Kidney (tissue), 14 donors: Measurements from ENCODE around the gene ADCK1. TPM values are rescaled to one million over a fixed set of nuclear protein-coding genes. Genes with fewer than 3 reads are reported as not detected.

Experiments
- DNase-seq, 5 donors: peaks; one replicate each; pipeline ENCODE4 v3.0.0-alpha.2; 2013 to 2020
- FAIRE-seq: peaks from 2 replicates; lab custom pipeline; 2012; peaks lifted over from hg19 to GRCh38; lab: Jason Lieb, UNC
- H3K27ac ChIP-seq, 2 donors: one replicate each; pipeline ENCODE4 v1.7.0; 2013; ENCODE audit warnings: low read depth in 2 of 2, low read length in 2 of 2, inconsistent platforms in 1 of 2
- H3K27me3 ChIP-seq: one replicate; pipeline ENCODE4 v1.7.1; 2013; ENCODE audit warnings: low read length, inconsistent platforms; ENCODE audit not compliant: control insufficient read depth, insufficient read depth
- H3K36me3 ChIP-seq, 3 donors: one replicate each; pipeline versions ENCODE4 v1.7.0 to v1.7.1; 2013; ENCODE audit warnings: low read length in 3 of 3, control low read depth in 1 of 3, inconsistent platforms in 1 of 3; ENCODE audit not compliant: insufficient read depth in 3 of 3, control insufficient read depth in 2 of 3
- H3K4me1 ChIP-seq, 3 donors: one replicate each; pipeline versions ENCODE4 v1.7.0 to v1.7.1; 2013; ENCODE audit warnings: low read length in 3 of 3, inconsistent platforms in 1 of 3, low read depth in 1 of 3; ENCODE audit not compliant: control insufficient read depth in 2 of 3, insufficient read depth in 2 of 3
- H3K4me3 ChIP-seq, 3 donors: one replicate each; pipeline versions ENCODE4 v1.7.0 to v1.8.1; 2013; ENCODE audit warnings: low read length in 3 of 3, control low read depth in 1 of 3, inconsistent platforms in 1 of 3
- H3K9ac ChIP-seq, 3 donors: one replicate each; pipeline versions ENCODE4 v1.7.0 to v1.7.1; 2013; ENCODE audit warnings: low read length in 3 of 3, control low read depth in 1 of 3, inconsistent platforms in 1 of 3
- H3K9me3 ChIP-seq, 3 donors: one replicate each; pipeline versions ENCODE4 v1.7.0 to v1.7.1; 2013; ENCODE audit warnings: low read length in 3 of 3, control low read depth in 1 of 3, inconsistent platforms in 1 of 3; ENCODE audit not compliant: control insufficient read depth in 2 of 3, insufficient read depth in 1 of 3
- intact Hi-C: fragments of 100-400 bp; cut with DNase I; formaldehyde crosslinking; loops from one replicate; pipeline ENCODE4 v1.11.1; 2022
- polyA plus RNA-seq: library from polyadenylated mRNA; stranded (reverse); fragments of 350-450 nt; fragmentation: Illumina TruSeq; extraction: RNeasy Lipid Tissue Mini Kit (QIAGEN cat#74804); gene quantifications from one replicate; pipeline ENCODE4 v1.2.3, GENCODE V29; 2014; ENCODE audit warnings: low read depth, low replicate concordance; ENCODE audit not compliant: insufficient read depth
- total RNA-seq: library from RNA; stranded (reverse); fragmentation: NEBNext Ultra II Directional; extraction: Animal tissue kit (Norgen Biotek cat#: 25700); gene quantifications from one replicate; pipeline ENCODE4 v1.2.1, GENCODE V29; 2021
- TF ChIP-seq, protein P1 (sequence below): IDR thresholded peaks from 3 replicates; pipeline ENCODE4 v1.5.1; 2012; ENCODE audit warnings: mild to moderate bottlenecking, moderate library complexity, borderline replicate concordance; ENCODE audit not compliant: insufficient read depth; ENCODE audit errors: extremely low read depth
- donor health status: control.
- donor health status: control.
- donor health status: control.
- donor health status: control.
- donor health status: control.
- donor health status: DM: yes; HTN: yes; CAD: no.
- donor health status: Normal renal cell carcinoma (clear cell type).

ADCK1 gene
- total and polyA plus RNA-seq, 2 donors from 2014 or later: 8.0 to 10.3 TPM

DNA sequence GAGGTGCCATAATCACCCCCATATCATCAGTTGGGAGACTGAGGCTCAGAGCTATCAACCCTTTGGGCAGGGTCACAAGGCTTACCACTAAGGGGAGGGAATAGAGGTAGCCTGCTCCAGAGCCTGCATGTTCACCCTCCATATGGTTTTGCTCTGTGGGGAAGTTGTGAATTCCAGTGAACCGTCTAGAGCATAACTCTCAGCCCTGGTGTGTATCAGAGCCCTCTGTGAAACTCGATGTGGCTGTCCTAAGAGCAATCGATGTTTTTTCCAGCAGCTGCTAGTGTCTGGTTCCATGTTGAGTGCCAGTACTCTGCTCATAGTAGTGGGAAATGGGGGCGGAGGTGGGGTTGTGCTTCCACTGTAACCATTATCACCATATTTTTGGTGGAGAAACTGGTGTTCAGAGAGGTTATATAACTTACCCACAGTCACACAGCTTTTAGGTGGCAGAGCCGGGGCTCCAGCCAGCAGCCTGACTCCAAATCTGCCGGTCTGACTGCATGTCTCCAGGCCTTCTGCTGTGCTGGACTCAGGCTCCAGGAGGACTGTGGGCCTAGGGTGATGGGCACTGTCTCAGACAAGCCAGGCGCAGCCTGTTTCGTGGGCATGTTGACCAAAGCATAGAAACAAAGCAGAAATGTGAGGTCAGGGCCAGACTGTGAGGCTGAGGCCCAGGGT lies 104.2 kb downstream of the ADCK1 start:
- Histone ChIP-seq H3K9ac (no peak overlapping the region), H3K9me3 (no peaks in the 10 kb centered on the region)

DNA sequence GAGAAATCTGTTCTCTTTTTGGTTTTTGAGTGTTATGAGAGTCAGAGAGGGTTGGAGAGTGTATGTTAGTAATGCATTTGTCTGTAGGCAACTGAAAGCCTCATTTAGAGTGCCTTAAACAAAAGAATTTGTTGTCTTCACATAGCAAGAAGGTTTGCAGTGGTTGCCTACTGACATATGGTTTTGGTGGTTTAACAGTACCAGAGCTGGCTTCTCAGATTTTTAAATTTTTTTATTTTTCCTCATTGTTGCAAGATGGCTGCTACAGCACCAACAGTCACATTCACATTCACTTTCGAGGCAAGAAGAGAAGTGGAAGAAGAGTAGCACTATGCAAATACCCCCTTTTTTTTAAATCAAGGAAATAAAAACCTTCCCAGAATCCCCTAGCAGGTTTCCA lies 106.5 kb downstream of the ADCK1 start:
- no peak overlapping the region for H3K9ac ChIP-seq
- H3K36me3 ChIP-seq: peaks cover 0 to 3% (median 0%) of the 10 kb centered on the region in 3 donors
- DNase-seq: no peak
- H3K4me3 ChIP-seq: no peak overlapping the region
- H3K4me1 ChIP-seq: no peaks in the 10 kb centered on the region
- no peak overlapping the region for H3K27ac ChIP-seq
- intact Hi-C loops: no loop called here
- no peaks in the 10 kb centered on the region for H3K27me3 ChIP-seq
- no peaks in the 10 kb centered on the region for H3K9me3 ChIP-seq
- no peak for FAIRE-seq
- TF ChIP-seq, protein P1, sequence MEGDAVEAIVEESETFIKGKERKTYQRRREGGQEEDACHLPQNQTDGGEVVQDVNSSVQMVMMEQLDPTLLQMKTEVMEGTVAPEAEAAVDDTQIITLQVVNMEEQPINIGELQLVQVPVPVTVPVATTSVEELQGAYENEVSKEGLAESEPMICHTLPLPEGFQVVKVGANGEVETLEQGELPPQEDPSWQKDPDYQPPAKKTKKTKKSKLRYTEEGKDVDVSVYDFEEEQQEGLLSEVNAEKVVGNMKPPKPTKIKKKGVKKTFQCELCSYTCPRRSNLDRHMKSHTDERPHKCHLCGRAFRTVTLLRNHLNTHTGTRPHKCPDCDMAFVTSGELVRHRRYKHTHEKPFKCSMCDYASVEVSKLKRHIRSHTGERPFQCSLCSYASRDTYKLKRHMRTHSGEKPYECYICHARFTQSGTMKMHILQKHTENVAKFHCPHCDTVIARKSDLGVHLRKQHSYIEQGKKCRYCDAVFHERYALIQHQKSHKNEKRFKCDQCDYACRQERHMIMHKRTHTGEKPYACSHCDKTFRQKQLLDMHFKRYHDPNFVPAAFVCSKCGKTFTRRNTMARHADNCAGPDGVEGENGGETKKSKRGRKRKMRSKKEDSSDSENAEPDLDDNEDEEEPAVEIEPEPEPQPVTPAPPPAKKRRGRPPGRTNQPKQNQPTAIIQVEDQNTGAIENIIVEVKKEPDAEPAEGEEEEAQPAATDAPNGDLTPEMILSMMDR: no peak

More for the DNA sequence above, 104.2 kb downstream of the ADCK1 start:
- H3K4me1 ChIP-seq: no peaks in the 10 kb centered on the region
- no peaks in the 10 kb centered on the region for H3K27me3 ChIP-seq
- peaks cover 0 to 7% (median 0%) of the 10 kb centered on the region in 3 donors for H3K36me3 ChIP-seq
- TF ChIP-seq, protein P1: no peak
- no peak overlapping the region for H3K27ac ChIP-seq
- DNase-seq (no peak), FAIRE-seq (no peak)
- intact Hi-C loops: no loop called here
- no peak overlapping the region for H3K4me3 ChIP-seq

DNA sequence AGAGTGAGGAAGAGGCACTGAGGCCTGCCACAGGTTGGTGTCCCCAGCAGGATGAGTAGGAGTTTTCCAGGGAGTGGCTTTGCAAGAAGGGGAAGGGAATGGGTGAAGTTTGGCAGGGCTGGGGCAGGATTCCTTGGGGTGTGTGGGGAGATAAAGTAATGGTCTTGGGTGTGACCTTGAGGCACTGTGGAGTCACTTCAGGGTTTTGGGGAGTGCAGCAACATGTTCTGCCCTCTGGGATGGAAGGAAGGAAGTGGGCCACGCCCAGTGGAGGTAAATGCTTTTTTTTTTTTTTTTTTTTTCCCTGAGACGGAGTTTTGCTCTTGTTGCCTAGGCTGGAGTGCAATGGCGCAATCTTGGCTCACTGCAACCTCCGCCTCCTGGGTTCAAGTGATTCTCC lies 108.9 kb downstream of the ADCK1 start:
- no peak for FAIRE-seq

More for the DNA sequence above, 108.9 kb downstream of the ADCK1 start:
- TF ChIP-seq, protein P1: no peak
- Histone ChIP-seq H3K4me1 (no peaks in the 10 kb centered on the region), H3K27me3 (no peaks in the 10 kb centered on the region), H3K36me3 (peaks cover 0 to 3% (median 0%) of the 10 kb centered on the region in 3 donors), H3K9ac (no peak overlapping the region), H3K9me3 (no peaks in the 10 kb centered on the region), H3K27ac (no peak overlapping the region), H3K4me3 (no peak overlapping the region)
- no peak for DNase-seq
- intact Hi-C loops: no loop called here
